Fibroblast of upper back skin (primary cell): Measurements from ENCODE around the gene CLP1.
"Not testable (repeated sequence)": the region's sequence is repeated elsewhere in the genome, so short reads cannot be mapped to it uniquely, and the experiment has no call there.

Source experiments
- DNase-seq: peaks from one replicate; pipeline ENCODE4 v3.0.0-alpha.2; 2013

Gene CLP1

GRCh38 chr11:57641011-57641807 is 16.4 kb upstream of the CLP1 start:
- peak; percentile 61 for DNase-seq

- no peak for DNase-seq
Measured at GRCh38 chr11:57643802-57644201, 13.8 kb upstream of the CLP1 start.

- peak; percentile 70 for DNase-seq
Measured at GRCh38 chr11:57644748-57645688, 12.5 kb upstream of the CLP1 start.

DNA sequence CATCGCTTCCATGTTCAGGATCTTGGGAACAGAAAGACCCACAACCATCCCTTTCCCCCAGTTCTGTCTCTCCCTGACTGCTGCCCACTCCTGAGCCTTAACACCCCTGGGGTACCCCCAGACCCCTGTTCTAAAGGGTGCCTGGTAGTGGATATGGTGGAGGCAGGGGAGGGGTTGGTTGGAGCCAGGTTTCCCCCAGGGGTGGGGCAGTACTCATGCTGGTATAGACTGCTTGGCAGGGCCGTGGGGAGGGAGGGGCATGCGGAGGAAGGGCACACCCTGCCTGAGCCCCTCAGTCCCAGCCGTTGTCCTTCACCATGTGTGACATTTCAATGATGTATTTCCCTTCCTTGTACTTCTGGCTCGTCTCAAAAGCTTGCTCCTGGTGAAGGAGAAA is 11.9 kb upstream of the CLP1 start:
- no peak for DNase-seq

DNA sequence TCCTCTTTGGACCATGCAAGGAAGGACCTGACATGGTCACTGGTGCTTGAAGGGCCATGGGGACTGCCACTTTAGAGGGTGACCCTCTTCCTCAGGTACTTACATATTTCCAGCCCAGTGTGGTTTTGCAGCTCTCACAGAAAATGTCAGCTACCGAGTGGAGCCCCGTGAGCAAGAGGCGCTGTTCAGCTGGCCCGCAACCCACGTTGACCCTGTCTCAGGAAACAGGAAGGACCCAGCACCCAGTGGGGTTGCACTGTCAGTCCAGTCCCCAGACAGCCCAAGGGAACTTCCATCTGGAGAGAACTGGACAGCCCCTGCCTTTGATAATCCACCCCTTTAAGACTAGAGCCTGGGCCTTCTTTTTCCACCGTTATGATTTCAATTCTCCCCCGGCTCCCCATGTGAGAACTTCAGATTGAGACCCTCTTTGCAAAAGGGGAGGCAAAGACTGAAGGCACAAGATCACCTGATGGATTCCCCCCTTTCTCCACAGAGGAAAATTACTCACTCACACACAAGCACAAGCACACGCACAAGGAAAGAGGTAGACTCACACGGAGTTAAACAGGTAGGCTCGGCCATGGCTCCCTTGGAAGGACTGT is 11.3 kb upstream of the CLP1 start:
- DNase-seq: no peak

DNA sequence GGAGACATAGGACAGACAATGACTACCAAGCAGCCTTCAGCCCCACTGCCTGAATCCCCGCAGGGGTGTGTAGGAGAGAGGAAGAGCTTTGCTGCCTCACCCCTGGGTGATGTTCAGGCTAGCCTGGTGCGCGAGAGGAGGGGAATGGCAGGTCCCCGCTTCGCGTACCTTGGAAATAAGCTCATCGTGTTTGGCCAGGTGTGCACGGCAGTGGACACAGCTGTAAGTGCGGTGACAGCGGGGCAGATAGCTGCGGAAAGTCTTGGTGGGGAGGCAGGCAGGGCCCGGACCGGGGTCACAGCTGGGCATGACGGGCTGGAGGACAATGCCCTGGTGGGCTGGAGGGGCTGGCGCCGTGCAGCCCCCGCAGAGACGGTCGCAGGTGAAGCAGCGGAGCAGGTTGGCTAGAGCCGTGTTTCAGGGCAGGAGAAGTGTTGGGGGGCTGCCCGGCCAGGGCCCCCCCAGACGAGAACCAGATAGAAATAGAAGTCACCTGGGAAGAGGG is 10.7 kb upstream of the CLP1 start:
- DNase-seq: no peak

DNA sequence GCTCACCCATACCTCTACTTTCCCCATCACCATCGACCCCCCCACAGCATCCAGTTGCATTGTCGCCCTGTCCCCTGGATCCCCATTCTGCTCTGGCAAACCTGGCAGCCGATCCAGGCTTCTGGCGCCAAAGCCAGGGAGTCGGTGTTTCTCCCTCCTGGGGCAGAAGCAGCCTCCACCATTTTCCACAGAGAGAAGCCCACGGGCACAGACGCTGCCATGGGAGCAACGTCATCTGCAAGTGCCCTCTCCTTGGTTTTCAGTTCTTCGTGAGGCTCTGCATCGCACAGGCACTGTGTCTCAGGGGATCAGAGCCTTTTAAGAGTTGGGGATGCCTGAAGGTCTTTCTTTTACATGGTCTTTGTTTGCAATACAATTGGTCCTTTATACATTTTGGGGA is 10.2 kb upstream of the CLP1 start:
- no peak for DNase-seq

GRCh38 chr11:57647960-57648800 is 9.4 kb upstream of the CLP1 start:
- DNase-seq: no peak

DNA sequence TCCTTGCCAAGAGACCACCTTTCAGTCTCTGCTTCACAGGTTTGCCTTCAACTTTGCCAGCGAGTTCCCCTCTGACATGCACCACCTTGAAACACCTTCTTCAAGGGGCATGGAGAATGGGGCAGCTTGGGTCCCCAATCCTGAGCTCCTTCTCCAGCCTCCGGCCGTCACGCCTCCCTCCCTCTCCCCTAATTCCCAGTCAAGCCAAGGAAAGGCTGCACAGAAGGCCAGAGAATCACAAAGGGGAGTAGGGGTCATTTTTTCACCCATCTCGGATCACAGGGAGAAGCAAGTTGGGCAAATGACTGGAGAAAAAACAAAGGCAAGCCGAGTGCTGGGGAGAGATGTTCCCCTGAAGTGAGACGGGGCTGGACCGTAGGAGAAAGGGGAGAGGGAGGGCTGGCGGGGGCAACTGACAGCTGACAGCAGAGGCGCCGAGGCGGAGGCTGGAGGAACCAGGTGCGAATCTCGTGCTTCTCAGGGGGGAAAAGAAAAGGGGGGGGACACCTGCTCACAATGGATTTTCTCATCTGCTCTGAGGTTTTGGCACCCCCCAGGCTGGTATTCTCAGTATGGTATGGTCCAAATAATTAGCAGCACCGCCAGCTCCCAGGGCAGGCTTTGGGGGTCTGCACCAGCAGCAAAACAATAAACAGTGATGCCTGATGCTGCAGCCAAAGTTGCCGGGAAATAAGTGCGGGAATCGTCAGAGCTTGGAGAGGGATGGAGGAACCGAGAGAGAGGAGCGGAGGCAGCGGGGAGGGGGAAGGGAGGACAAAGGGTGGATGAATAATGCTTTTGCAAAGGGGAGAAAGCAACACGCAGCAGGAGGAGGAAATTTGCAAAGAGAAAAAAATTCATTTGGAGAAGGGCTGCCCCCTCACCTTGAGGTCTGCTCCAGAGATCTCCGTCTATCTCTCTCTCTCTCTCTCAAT is 8.5 kb upstream of the CLP1 start:
- DNase-seq: peak; percentile 39

DNA sequence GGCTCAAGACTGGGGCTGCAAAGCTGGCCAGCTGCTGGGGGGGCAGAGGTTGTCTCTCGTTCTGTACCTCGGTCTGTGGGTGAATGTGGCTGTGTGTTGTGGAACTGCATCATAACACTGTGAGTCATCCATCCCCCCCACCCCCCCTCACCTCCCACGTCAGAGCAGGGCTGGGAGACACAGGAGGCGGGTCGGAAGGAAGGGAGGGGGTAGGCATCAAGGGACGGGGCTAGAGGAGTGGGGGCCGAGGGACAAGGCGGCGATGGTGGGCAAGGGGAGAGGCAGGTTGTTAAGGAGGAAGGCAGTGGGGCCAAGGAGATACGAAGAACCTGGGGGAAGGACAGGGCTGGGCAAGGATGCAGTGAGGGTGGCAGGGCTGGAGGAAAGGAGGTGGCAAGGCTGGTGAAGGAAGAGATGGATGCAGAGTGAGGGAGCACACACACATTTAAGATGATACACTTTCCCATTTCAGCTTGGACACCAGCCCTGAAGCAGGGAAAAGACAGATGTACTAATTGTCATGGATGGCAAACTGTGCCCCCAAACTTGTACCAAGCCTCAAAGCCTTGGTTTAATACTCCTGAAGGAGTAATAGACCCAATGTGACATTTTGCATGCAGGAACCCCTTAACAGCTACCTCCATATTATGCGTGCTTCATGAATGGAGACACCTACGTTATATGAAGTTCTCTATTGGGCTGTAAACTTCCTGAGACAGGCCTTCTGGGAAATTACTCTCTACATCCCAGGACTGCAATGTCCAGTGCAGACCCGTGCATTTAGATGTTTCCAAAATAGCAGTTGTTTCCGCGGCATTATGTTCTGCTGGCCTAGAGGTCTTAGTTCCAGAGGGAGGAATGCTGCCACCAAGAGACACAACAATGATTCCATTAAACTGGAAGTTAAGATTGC is 7.5 kb upstream of the CLP1 start, which contains the start of gene YPEL4:
Gene YPEL4 (minus strand): TSS at position 87 of the 913 bp plus-strand sequence. CDS start 2,805 bp downstream, outside the sequence.
- peak; percentile 85 for DNase-seq

- no peak for DNase-seq
Measured at GRCh38 chr11:57650739-57651090, 6.8 kb upstream of the CLP1 start.

DNA sequence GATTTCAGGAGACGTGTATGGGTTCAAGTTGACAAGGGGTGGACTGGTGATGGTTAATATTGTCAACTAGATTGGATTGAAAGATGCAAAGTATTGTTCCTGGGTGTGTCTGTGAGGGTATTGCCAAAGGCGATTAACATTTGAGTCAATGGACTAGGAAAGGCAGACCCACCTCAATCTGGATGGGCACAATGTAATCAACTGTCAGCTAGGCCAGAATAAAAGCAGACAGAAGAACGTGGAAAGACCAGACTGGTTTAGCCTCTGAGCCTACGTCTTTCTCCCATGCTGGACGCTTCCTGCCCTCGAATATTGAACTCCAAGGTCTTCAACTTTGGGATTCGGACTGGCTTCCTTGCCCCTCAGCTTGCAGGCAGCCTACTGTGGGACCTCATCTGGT is 6.2 kb upstream of the CLP1 start:
- no peak for DNase-seq

DNA sequence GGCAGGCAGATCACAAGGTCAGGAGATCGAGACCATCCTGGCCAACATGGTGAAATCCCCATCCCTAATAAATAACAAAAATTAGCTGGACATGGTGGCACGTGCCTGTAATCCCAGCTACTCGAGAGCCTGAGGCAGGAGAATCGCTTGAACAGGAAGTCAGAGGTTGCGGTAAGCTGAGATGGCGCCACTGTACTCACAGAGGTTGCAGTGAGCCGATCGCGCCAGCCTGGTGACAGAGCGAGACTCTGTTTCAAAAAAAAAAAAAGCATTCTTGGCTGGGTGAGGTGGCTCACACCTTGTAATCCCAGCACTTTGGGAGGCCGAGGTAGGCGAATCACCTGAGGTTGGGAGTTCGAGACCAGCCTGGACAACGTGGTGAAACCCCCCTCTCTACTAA is 5.3 kb upstream of the CLP1 start:
- not testable (repeated sequence) for DNase-seq

DNA sequence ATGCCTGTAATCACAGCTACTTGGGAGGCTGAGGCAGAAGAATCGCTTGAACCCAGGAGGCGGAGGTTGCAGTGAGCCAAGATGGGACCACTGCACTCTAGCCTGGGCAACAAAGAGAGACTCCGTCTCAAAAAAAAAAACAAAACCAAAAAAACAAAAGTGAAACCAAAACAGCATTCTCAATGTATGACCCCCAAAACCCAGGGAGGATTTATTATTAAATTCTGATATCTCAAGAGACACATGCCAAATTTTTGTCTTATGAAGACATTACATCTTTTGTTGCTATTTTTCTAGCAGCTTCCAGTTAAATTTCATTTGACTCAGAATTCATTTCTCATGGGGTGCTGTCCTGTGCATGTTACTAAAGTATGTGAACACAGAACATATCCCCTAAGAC is 4.9 kb upstream of the CLP1 start:
- no peak for DNase-seq

- DNase-seq: no peak
Measured at GRCh38 chr11:57653163-57653562, 4.4 kb upstream of the CLP1 start.

- DNase-seq: no peak
Measured at GRCh38 chr11:57656885-57657193, 723 bp upstream of the CLP1 start.

DNA sequence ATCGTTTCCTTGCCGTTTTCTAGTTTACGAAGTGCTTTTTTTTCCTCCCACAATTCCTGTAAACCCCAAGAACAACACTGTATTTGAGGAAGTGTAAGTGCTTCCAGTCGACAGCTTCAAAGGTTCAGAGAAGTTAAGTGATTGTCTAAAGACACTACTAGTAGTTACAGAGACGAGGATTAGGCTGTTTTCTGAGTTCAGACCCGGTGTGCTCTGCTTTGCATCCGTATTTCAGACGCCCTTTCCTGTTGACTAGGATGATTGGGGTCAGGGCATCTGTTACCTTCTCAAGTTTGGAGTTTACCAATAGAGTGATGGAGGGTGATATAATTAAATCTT is 430 bp downstream of the CLP1 start:
- DNase-seq: no peak

GRCh38 chr11:57659669-57660068 is 2.1 kb downstream of the CLP1 start:
- DNase-seq: no peak

DNA sequence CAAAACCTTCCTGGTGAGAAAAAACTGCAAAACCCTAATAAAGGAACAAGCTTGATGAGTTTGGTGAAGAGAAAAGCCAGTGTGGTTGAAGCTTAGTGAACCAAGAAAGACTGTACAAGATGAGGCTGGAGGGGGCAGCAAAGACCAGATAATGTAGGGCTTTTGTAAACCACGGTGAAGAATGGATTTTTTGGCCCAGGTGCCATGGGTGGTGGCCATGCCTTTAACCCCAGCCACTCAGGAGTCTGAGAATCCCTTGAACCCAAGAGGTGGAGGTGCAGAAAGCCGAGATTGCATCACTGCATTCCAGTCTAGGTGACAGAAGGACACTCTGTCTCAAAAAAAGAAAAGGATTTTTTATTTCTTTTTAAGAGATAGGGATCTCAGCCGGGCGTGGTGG is 5.3 kb downstream of the CLP1 start:
- no peak for DNase-seq

DNA sequence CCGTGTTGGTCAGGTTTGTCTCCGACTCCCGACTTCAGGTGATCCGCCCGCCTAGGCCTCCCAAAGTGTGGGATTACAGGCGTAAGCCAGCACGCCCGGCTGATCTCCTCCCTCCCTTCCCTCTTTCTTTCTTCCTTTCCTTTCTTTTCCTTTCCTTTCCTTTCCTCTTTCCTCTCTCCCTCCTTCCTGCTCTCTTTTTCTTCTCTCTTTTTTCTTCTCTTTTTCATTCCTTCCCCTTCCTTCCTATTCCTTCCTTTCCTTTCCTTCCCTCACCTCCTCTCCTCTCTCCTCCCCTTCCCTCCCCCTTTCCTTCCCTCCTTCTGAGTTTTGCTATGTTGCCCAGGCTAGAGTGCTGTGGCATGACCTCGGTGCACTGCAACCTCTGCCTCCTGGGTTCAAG is 6.4 kb downstream of the CLP1 start:
- DNase-seq: no peak
